Loucy (cell line): ENCODE measurements around the gene CLEC1A.

ENCODE experiments used
- H2AFZ ChIP-seq: fragments of 200-600 bp; sonication (generic); 2 replicates; pipeline ENCODE4 v1.6.0; 2016; ENCODE audit warnings: antibody characterized with exemption, mild to moderate bottlenecking, low read length, moderate library complexity
- H3F3A ChIP-seq: fragments of 200-600 bp; 2 replicates; pipeline ENCODE4 v1.6.0; 2016; ENCODE audit warnings: antibody characterized with exemption, low read depth, mild to moderate bottlenecking
- H3K27me3 ChIP-seq: fragments of 200-600 bp; sonication (generic); 2 replicates; pipeline ENCODE4 v1.6.1; 2014; ENCODE audit warnings: low read length, mild to moderate bottlenecking; ENCODE audit not compliant: insufficient read depth, poor library complexity, severe bottlenecking
- H3K36me3 ChIP-seq: fragments of 200-600 bp; sonication (generic); 2 replicates; pipeline ENCODE4 v1.6.1; 2016; ENCODE audit warnings: low read length; ENCODE audit not compliant: insufficient read depth
- H3K4me1 ChIP-seq: fragments of 200-600 bp; sonication (generic); 2 replicates; pipeline ENCODE4 v1.5.1; 2014; ENCODE audit warnings: low read length, mild to moderate bottlenecking; ENCODE audit not compliant: insufficient read depth, poor library complexity, severe bottlenecking
- H3K4me2 ChIP-seq: fragments of 200-600 bp; sonication (generic); 2 replicates; pipeline ENCODE4 v1.6.0; 2014; ENCODE audit warnings: antibody characterized with exemption, low read length, low read depth, mild to moderate bottlenecking; ENCODE audit not compliant: poor library complexity, severe bottlenecking
- H3K4me3 ChIP-seq: fragments of 200-600 bp; sonication (generic); 2 replicates; pipeline ENCODE4 v1.5.1; 2014; ENCODE audit warnings: low read length, mild to moderate bottlenecking, mixed read lengths; ENCODE audit not compliant: poor library complexity, severe bottlenecking
- H3K79me2 ChIP-seq: fragments of 200-600 bp; sonication (generic); 2 replicates; pipeline ENCODE4 v1.6.1; 2014; ENCODE audit warnings: low read length; ENCODE audit not compliant: insufficient read depth
- H3K9ac ChIP-seq: fragments of 200-600 bp; sonication (generic); 2 replicates; pipeline ENCODE4 v1.6.0; 2014; ENCODE audit warnings: mild to moderate bottlenecking, low read depth, low read length, moderate library complexity; ENCODE audit not compliant: poor library complexity, severe bottlenecking
- H3K9me2 ChIP-seq: fragments of 200-600 bp; sonication (generic); replicated peaks from 2 replicates; pipeline ENCODE4 v1.6.1; 2016; ENCODE audit warnings: low read depth, low read length, mixed read lengths
- H3K9me3 ChIP-seq: fragments of 200-600 bp; sonication (generic); 2 replicates; pipeline ENCODE4 v1.6.1; 2014; ENCODE audit warnings: mild to moderate bottlenecking, antibody characterized with exemption, low read length, low read depth; ENCODE audit not compliant: insufficient read depth
- H4K20me1 ChIP-seq: fragments of 200-600 bp; sonication (generic); 2 replicates; pipeline ENCODE4 v1.6.0; 2014; ENCODE audit warnings: antibody characterized with exemption, low read length, mild to moderate bottlenecking; ENCODE audit not compliant: insufficient read depth, poor library complexity, severe bottlenecking
- CTCF ChIP-seq: fragments of 200-600 bp; sonication (generic); conservative IDR thresholded peaks from 2 replicates; pipeline ENCODE4 v1.5.1; 2014; ENCODE audit warnings: mild to moderate bottlenecking, antibody characterized with exemption, low read length
- EZH2phosphoT487 ChIP-seq: fragments of 200-600 bp; IDR thresholded peaks from 2 replicates; pipeline ENCODE4 v1.6.1; 2018; ENCODE audit warnings: antibody characterized with exemption, mild to moderate bottlenecking, moderate library complexity, borderline replicate concordance

Gene CLEC1A

GRCh38 chr12:10140001-10140400 is 41.2 kb upstream of the CLEC1A start:
- Histone ChIP-seq H3K9me2 (no peaks in the 10 kb centered on the region), H2AFZ (no peak overlapping the region), H3K36me3 (no peaks in the 10 kb centered on the region), H3K4me1 (no peaks in the 10 kb centered on the region), H3K9me3 (no peaks in the 10 kb centered on the region), H3F3A (no peaks in the 10 kb centered on the region), H3K27me3 (no peaks in the 10 kb centered on the region), H3K9ac (no peak overlapping the region), H4K20me1 (no peaks in the 10 kb centered on the region), H3K79me2 (no peaks in the 10 kb centered on the region), H3K4me2 (no peak overlapping the region), H3K4me3 (no peak overlapping the region)
- TF ChIP-seq EZH2phosphoT487 (no peak), CTCF (peak; percentile 61)

GRCh38 chr12:10136637-10137205 is 37.9 kb upstream of the CLEC1A start:
- TF ChIP-seq EZH2phosphoT487 (no peak), CTCF (no peak)

GRCh38 chr12:10135126-10135525 is 36.3 kb upstream of the CLEC1A start:
- Histone ChIP-seq H3F3A (no peaks in the 10 kb centered on the region), H3K4me2 (no peak overlapping the region), H4K20me1 (no peaks in the 10 kb centered on the region), H3K4me1 (peaks cover 8% of the 10 kb centered on the region), H3K9ac (no peak overlapping the region), H3K9me2 (no peaks in the 10 kb centered on the region), H3K4me3 (no peak overlapping the region), H3K36me3 (no peaks in the 10 kb centered on the region), H3K27me3 (no peaks in the 10 kb centered on the region), H3K9me3 (no peaks in the 10 kb centered on the region), H3K79me2 (no peaks in the 10 kb centered on the region), H2AFZ (no peak overlapping the region)
- TF ChIP-seq CTCF, result no peak
- TF ChIP-seq EZH2phosphoT487, result no peak

More at GRCh38 chr12:10136637-10137205, 37.9 kb upstream of the CLEC1A start:
- Histone ChIP-seq H3K27me3 (no peaks in the 10 kb centered on the region), H3F3A (no peaks in the 10 kb centered on the region), H3K4me3 (no peak overlapping the region), H3K4me1 (no peaks in the 10 kb centered on the region), H3K36me3 (no peaks in the 10 kb centered on the region), H3K4me2 (no peak overlapping the region), H3K79me2 (no peaks in the 10 kb centered on the region), H3K9ac (no peak overlapping the region), H3K9me2 (no peaks in the 10 kb centered on the region), H3K9me3 (no peaks in the 10 kb centered on the region), H2AFZ (no peak overlapping the region), H4K20me1 (no peaks in the 10 kb centered on the region)
